Left renal cortex interstitium (tissue), 4 donors: Measurements from ENCODE around the gene DPEP1. TPM values are rescaled to one million over a fixed set of nuclear protein-coding genes. Genes with fewer than 3 reads are reported as not detected.

Experiments
- DNase-seq, 4 donors: peaks; one replicate each; pipeline ENCODE4 v3.0.0-alpha.2; 2013; ENCODE audit warnings: low read depth in 4 of 4, low spot score in 2 of 4, missing footprints in 1 of 4
- polyA plus RNA-seq, 4 donors: library from polyadenylated mRNA; unstranded; fragments of 120-200 nt; gene quantifications; one replicate each; pipeline ENCODE4 v1.2.1, GENCODE V29; 2013; ENCODE audit not compliant: insufficient read length in 4 of 4

The DPEP1 gene
- polyA plus RNA-seq, 4 donors = 24.5 to 51.1 (median 41.6) TPM

DNA sequence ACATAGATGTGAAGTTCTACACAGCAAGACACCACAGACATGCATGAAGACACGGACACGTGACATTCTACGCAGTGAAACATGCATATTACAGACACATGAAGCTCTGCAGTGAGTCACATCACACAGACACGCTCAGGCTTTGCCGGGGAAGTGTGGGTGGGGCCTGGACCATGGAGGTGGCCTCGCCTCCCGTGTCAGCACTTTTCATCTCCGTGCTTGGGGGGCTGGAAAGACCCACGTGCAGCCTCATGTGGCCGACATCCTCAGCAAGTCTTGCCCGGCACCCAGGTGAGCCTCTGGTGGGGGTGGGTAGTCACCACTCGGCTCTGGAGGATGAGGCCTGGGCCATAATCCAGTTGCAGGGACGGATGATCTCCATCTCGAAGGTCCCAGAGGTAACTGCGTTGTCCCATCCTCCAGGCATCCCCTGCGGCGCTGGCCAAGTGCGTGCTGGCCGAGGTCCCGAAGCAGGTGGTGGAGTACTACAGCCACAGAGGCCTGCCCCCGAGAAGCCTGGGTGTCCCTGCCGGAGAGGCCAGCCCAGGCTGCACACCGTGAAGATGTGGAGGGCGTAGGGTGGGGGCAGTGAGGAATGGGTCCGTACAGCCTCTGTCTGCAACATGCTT is 17.3 kb upstream of the DPEP1 start:
- no peak for DNase-seq

DNA sequence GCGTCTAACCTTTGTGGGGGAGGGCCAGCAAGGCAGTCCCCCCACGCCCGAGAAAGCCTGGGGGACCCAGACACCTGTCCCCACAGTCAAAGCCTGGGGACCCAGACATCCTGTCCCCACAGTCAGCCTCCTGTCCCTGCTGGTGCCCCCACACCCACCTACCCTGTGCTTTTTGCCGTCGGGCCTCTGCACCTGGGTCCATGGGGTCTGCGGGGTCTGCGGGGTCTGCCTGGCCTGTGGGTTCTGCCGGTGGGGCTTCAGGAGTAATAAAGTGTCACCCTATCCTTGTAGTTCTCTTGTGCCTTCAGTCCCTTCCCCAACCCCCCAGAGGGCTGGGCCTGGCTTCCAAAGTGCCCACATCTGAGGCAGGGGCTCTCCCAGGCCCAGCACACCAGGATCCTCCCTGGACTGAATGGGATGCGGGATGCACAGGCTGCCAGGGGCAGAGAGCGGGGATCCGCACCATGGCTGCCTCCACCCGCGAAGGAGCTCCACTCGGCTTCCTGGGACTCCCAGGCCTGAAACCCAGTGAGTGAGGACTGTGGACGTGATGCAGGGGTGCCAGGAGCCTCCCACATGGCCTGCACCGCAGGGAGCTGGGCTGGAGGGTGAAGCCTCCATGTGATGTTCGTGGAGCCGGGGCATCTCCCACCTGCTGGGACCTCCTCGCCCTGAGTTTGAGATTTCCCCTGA is 16.3 kb upstream of the DPEP1 start:
- DNase-seq = no peak

DNA sequence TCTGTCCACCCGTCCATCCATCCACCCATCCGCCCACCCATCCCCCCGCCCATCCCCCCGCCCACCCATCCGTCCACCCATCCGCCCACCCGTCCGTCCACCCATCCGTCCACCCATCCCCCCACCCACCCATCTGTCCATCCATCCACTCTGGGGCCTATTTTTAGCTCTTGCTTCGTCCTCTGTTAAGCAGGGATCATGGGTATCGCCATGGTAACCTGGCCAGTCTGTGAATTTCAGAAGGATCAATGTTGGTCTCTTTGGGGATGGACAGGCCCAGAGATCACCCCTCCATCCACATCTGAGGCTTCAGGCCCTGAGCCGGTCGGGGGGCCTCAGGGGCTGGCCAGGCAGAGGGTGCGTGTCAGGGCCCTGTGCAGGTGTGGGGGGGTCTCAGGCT is 15.2 kb upstream of the DPEP1 start:
- DNase-seq = no peak

DNA sequence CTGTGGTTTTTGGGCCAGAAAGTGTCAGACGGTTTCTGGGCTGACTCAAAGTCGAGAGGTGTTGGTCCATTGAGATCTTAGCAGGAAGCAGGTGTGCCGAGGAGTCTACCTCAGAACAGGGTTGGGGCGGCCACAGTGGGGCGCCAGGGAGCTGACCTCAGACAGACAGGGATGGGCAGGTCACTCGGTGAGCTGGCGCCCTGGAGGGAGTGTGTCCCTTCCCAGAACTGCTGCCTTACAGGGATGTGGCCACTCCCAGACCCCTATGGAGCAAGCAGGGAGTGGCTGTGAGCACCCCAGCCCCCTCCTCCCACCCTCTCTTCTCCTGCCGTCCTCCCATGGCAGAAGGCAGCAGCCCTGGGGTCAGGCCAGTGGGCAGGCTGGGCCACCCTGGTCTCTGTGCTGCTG is 14.0 kb upstream of the DPEP1 start:
- no peak for DNase-seq

DNA sequence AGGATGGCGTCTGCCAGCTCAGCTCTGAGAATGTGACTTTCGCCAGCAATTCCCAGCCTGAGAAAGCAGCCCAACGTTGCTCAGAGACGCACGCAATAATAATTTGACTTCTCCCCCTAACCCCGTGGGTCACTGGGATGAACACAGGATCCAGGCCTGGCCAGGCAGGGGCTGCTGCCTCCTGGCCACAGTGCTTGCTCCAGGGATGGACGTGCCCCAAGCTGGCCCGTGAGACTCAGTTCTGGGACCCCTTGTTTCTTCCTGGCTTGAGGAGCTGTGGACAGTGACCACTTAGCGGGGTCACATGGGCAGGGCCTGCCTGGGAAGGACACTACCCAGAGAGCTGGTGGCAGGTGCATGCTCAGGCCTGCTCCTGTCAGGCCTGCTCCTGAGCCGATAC is 13.5 kb upstream of the DPEP1 start:
- no peak for DNase-seq

DNA sequence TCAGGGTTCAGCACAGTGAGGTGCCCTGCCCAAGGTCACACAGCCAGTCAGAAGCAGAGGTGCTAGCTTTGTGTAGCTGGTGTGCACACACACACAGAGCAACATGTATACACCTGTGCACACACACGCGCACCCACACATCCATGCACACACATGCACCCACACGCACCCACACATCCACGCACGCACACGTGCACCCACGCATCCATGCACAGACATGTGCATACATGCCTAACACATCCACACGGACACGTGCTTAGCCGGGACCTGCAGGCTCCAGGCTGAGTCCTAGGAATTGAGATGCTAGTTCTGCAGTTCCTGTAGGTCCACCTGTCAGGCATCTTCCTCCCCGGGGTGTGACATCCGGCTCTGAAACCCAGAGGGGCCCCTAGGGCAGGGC is 13.0 kb upstream of the DPEP1 start:
- no peak for DNase-seq

DNA sequence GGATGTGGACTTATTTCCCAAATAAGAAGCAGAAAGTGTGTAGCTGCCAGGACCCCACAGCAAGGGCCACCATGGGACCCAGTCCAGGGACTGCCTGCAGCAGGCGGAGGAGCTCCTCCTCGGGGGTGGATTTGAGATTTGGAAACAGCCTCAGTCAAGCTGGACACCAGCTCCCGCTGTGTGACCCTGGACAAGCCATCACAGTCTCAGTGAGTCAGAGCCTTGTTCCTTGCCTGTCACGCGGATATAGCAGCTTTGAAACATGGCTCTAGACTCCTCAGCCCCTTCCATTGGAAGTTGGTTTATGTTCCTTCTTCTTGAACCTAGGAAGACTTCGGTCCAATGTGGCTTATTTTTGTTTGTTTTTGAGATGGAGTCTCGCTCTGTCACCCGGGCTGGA is 12.5 kb upstream of the DPEP1 start:
- no peak for DNase-seq

DNA sequence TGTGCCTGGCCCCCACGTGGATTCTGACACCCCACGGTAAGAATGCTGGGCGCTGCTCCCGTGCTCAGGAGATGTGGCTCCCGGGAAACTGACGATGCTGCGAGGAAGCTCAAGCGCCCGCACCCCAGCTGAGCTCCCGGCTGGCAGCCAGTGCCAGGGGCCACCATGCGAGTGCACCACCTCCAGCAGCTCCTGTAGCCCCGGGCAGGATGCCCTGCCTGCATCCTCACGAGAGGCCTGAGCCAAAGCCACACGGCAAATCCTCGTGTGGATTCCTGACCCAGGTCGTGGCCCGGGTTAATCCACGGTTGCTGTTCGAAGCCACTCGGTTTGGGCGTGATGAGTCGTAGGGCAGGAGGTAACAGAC is 11.6 kb upstream of the DPEP1 start:
- DNase-seq = no peak

DNA sequence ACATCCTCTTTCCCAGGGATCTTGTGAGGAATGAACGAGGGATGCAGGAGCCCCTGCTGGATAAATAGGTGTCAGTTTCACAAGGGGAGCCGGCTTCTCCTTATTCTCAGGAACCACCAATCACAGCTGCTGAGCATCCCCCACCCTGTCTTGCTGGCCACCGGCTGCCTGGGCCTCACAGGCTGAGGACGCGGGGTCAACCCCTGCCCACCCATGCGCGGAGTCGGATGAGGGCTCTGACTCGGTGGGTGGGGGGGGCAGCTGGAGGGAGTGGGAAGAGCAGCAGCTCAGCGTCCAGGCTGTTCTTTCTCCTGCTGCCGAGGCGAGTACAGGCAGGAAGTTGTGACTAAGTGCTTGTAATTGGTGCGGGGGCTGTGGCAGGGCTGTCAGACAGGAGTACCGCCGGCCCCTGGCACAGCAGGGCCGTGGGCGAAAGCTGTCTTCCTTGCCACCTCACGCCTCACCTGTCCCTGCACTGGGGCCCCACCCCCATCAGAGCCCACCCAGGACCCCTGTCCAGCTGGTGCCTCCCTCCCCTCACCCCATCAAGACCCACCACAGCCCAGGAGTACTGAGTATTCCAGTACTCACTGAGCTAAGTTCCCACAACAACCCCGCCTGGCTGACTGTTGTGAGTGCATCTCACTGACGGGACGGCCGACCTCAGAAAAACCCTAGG is 11.0 kb upstream of the DPEP1 start:
- DNase-seq = peak in 3 of 4 donors; percentile 80 to 84 (median 81)

DNA sequence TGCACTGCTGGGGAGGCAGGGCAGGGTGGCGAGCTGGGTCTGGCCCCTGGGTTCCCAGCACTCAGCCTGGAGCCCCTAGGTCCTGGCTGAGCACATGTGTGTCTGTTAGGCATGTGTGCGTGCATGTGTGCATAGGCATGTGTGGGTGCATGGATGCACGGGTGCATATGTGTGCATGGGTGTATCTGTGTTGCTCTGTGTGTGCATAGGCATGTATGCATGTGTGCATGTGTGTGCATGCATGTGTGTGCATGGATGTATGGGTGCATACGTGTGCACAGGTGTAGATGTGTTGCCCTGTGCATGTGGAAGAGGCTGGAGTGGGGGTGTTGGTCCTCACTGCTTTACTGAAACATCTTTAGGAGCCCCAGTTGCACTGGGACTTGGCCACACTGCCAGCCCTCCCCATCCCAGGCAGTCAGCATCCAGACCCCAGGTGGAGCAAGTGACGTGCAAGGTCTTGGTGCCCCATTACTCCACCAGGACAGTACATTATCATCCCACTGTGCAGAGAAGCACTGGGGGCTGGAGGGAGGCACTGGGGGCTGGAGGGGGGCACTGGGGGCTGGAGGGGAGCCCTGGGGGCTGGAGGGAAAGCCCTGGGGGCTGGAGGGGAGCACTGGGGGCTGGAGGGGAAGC is 10.4 kb upstream of the DPEP1 start:
- DNase-seq = no peak

DNA sequence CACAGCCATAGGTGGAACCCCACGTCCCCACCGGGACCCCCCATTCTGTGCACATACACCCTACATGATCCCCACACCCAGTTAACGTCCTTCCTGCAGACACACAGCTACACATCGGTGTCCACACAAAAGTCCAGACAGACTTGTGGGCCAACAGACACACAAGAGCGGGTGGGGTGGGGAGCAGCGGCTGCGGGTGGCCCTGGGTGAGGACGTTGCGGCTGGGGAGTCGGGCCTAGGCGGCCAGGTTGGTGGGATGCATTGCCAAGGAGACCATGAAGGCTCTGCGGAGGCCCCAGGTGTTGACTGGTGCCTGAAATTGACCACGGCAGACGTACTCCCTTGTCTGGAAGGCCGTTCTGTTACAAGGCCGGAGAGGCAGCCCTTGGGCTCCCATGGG is 8.7 kb upstream of the DPEP1 start:
- DNase-seq = no peak

DNA sequence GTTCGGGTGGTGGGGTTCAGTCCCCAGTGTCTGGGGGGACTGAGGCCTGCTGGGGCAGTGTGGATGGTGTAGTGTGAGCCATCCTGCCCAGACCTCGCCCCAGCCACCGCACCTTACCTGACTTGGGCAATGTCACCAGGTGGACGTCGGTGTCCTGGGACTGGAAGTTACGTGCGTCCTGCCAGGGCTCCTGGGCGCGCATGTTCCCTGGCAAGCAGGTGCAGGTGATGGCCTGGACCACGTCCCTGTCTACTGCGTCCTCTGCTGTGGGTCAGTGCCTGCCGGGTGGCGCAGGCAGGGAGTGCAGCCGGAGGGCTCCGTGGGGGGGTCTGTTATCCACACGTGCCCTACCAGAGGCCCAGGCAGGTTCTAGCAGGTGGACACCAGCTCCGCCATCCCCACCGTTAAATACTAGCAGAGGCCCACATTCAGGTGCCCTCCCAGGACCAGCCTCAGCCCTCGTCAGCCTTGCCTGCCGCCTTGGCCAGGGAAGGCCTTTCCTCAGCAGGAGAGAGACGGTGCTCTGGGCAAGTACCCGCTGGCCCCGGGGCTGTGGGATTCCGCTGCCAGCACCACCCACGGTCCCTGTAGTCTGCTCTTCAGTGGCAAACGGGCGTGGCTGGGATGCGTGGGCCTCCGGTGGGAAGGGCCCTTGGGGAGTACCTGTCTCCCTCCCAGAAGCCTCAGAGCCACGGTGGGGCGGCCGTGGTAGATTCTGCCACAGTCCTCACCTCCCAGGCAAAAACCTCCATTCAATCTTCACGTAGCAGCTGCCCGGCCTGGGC is 8.1 kb upstream of the DPEP1 start:
- DNase-seq = no peak

DNA sequence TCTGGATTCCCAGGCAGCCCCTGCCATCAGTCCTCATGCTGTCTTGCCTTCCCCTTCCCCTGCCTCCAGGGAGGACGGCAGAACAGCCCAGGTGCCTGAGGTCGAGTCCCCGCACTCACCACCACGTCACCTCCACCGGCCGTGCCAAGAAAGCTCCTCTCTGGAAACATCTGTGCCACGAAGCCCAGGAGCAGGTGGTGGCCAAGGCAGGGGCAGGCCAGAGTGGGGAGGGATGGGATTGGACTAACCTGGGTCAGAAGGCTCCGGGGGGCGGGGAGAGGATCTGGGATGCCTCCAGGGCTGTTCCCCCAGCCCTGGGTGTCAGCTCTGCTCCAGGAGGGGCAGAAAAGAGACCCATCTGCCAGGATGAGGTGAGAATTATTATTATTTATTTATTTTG is 7.4 kb upstream of the DPEP1 start:
- DNase-seq = no peak

DNA sequence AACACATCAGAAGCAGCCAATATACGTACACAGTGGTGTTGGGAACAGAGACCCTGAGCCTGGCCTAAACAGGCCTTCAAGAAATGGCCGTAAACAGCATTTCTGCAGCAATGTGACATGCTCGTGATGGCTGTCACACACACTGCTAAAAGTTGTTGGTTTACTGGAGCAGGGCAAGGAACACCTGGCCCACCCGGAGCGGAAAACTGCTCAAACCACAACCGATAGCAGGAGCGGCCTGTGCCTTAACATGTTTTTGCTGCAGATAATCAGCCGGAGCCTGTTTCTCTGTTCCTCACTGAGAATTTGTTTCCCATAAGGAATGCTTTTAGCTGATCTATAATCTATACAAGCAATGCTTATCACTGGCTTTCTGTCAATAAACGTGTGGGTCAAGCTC is 6.0 kb upstream of the DPEP1 start:
- DNase-seq = no peak

DNA sequence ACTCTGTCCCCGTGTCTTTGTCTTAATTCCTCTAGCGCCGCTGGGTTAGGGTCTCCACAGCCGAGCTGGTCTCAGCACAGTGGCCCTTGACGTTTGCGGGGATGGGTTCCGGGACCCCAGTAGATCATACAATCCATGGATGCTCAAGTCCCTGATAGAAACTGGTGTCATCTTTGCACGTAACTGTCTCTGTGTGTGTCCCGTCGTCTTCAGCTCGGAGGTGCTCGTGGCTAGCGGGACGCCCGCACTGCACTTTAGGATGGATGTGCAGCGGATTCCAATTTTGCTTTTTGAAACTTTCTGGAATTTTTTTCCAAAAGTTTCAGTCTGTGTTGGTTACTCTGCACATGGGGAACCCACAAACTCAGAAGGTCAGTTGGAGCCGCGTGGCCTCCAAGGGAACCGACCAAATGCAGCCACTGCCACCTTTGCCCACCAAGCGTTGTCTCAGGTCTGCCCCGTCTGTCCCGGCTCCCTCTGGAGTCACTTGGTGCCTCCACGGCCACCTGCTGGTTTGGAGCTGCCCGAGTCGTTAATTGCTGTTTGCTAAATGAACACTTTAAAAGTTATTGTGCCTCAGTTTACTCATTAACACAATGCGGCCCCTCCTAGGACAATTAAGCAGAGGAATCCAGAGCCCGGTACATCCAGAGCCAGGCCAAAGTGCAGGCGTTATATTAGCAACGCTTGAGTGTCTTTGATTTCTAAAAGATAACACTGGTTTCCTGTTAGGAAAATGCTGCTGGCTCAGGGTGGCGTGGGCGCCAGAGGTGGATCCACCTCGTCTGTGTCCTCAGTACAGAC is 5.3 kb upstream of the DPEP1 start:
- DNase-seq = no peak

DNA sequence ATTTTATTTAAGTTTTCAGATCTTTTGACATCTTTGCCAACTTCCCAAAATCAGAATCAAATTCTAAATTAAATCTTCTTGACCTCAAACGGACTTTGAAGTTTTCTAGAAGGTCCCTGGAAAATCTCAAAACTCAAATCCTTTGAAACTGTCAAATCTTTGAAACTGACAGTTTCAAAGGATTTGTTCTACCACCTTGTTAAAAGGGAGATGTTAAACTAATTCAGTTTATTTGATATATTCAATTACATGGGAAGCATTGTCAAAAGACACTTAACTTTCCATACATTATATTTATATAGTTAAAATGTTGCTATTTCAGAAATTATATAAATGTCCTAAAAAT is 3.4 kb upstream of the DPEP1 start:
- DNase-seq = no peak

DNA sequence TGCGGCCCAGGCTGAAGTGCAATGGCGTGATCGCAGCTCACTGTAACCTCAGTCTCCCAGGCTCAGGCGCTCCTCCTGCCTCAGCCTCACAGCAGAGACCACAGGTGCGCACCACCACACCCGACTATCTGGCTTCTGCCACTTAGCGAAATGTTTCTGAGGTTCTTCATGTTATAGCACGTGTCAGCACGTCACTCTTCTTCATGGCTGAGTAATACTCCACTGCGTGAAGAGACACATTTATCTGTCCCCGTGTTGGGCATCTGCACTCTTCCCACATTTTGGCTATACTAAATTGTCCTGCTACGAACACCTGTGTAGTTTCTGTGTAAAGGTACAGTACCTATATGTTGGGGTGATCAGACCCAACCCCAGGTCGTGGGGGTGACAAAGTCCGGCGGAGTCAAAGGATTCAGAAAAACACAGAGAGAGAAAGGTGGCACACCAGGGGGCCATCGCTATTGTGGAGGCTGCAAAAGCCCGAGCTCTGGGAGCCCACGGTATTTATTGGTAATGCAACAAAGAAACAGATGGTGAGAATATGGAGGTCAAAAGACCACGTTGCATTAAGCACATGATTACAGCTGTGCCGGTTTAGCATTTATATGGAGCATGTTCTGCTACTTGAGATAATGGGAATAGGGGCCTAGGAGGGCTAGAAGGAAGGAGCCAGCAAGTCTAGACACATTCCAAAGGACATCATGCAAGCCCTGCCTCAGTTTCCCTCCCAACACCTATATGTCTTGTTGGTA is 851 bp upstream of the DPEP1 start:
- DNase-seq = no peak

DNA sequence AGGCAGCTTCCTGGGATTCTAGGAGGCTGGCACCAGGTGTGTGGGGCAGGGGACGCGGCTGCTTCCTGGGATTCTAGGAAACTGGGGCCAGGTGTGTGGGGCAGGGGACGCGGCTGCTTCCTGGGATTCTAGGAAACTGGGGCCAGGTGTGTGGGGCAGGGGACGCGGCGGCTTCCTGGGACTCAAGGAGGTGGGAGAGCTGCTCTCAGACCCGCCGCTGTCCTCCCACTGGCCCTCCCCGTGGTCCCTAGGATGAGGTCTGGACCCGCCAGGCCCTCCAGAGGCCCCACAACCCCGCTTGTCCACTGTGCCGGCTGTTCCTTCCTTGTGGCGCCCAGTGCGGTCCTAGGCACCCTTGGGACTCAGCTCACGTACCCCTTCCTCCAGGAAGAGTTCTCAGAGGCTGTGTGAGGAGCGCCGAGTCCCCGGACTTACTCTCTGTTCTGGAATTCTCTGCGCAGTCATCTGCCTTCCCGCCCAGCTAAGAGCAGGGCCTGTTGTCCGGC is 565 bp downstream of the DPEP1 start:
- DNase-seq = no peak

DNA sequence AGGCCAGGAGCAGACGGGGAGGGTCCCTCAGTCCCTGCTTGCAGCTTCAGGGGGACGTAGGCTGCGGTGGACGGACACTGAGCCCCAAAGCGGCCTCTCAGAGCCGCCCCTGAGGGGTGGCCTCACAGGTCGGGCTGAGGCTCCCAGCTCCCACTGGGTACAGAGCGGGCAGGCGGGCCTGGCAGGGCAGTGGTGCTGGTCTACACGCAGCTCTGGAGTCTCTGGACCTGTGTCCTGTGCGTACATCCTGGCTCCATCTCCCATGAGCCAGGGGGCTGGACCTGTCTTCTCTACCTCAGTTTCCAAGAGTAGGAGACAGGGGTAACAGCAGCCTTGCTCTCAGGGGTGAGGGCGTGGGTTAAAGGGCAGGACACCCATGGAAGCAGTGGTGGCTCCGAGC is 1.7 kb downstream of the DPEP1 start:
- no peak for DNase-seq
